GM12878 (cell line): ENCODE measurements around the gene SLC12A1.

ENCODE experiments used
- BRCA1 ChIP-seq: IDR thresholded peaks from 2 replicates; pipeline ENCODE4 v1.6.1; 2011; ENCODE audit warnings: low read depth, low read length, improper control_type of control experiment
- JUND ChIP-seq: IDR thresholded peaks from 2 replicates; pipeline ENCODE4 v1.6.1; 2012; ENCODE audit warnings: low read depth, mild to moderate bottlenecking, low read length, improper control_type of control experiment, moderate library complexity
- KDM1A ChIP-seq: fragments of 200-600 bp; sonication (generic); IDR thresholded peaks from 2 replicates; pipeline ENCODE4 v1.6.1; 2016; ENCODE audit warnings: borderline replicate concordance
- KLF5 ChIP-seq: fragments of 450-650 bp; IDR thresholded peaks from 2 replicates; pipeline ENCODE4 v1.6.1; 2014; ENCODE audit warnings: mild to moderate bottlenecking; ENCODE audit not compliant: partially characterized antibody
- MXI1 ChIP-seq: fragments of 150-350 bp; IDR thresholded peaks from 2 replicates; pipeline ENCODE4 v1.6.1; 2011; ENCODE audit warnings: low read depth, mild to moderate bottlenecking, inconsistent platforms, low read length, improper control_type of control experiment
- NFYB ChIP-seq: IDR thresholded peaks from 2 replicates; pipeline ENCODE4 v1.6.1; 2011; ENCODE audit warnings: low read depth, mild to moderate bottlenecking, low read length, improper control_type of control experiment, moderate library complexity; ENCODE audit not compliant: insufficient read depth
- POLR2A ChIP-seq: IDR thresholded peaks from 2 replicates; pipeline ENCODE4 v1.6.1; 2011; ENCODE audit warnings: low read depth, mild to moderate bottlenecking, low read length
- POLR2AphosphoS5 ChIP-seq: IDR thresholded peaks from 2 replicates; pipeline ENCODE4 v1.6.1; 2011; ENCODE audit warnings: mild to moderate bottlenecking, low read length, inconsistent platforms
- YY1 ChIP-seq: IDR thresholded peaks from 2 replicates; pipeline ENCODE4 v1.6.1; 2011; ENCODE audit warnings: low read depth, mild to moderate bottlenecking, low read length

GRCh38 chr15:48265135-48265534 is 59.0 kb downstream of the SLC12A1 start:
- no peak for TF ChIP-seq POLR2A
- TF ChIP-seq JUND = no peak
- no peak for TF ChIP-seq KLF5
- no peak for TF ChIP-seq YY1
- no peak for TF ChIP-seq NFYB
- TF ChIP-seq KDM1A = no peak
- TF ChIP-seq POLR2AphosphoS5 = no peak
- TF ChIP-seq BRCA1 = no peak
- no peak for TF ChIP-seq MXI1
